HG02981 (cell line): Measurements from ENCODE around the gene DCUN1D1.

Experiments used
- ATAC-seq: cut with Tn5 transposase; IDR thresholded peaks from one replicate; pipeline ENCODE4 v1.9.1; 2021; ENCODE audit warnings: mild to moderate bottlenecking, moderate library complexity; ENCODE audit not compliant: unreplicated experiment

DCUN1D1 gene

DNA sequence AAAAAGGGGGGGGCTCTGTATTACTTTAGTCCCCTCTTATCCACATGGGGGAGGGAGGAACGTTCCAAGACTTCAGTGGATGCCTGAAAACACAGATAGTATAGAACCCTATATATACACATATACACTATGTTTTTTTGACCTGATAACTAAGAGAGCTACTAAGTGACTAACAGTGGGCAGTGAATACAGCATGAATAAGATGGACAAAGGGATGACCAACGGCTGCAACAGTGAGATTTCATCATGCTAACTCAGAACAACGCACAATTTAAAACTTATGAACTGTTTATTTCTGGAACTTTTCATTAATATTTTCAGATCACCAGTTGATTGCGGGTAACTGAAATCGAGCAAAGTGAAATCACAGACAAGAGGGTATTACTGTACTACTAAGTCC is 7.3 kb downstream of the DCUN1D1 start:
- ATAC-seq, result no peak

DNA sequence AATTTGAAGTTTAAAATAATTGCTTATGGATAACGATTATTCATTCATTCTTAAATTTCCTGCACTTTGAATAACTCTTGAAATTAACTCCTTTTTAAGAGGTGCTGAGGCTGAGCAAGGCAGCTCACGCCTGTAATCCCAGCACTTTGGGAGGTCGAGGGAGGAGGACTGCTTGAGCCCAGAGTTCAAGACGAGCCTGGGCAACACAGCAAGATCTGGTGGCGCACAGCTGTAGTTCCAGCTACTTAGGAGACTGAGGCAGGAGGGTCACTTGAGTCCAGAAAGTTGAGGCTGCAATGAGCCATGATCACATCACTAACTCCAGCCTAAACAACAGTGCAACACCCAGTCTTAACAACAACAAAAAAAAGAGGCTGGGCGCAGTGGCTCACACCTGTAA is 8.0 kb downstream of the DCUN1D1 start:
- no peak for ATAC-seq

DNA sequence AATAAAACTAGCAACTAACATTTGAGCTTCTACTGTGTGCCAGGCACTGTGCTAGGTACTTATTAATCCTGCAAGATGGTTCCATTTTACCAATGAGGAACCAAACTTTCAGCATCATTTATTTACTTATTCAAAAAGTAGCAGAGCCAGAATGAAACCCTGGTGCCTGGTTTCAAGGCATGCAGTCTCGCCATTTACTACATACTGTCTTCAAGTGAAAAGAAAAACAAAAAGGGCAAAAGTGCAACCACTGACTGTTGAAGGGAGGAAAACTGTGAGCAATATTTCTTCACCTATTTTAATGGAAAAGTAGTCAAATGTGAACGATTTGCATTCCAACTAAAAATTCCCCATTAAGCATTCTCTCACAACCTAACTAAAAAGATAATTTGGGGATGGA is 8.7 kb downstream of the DCUN1D1 start:
- ATAC-seq, result no peak

DNA sequence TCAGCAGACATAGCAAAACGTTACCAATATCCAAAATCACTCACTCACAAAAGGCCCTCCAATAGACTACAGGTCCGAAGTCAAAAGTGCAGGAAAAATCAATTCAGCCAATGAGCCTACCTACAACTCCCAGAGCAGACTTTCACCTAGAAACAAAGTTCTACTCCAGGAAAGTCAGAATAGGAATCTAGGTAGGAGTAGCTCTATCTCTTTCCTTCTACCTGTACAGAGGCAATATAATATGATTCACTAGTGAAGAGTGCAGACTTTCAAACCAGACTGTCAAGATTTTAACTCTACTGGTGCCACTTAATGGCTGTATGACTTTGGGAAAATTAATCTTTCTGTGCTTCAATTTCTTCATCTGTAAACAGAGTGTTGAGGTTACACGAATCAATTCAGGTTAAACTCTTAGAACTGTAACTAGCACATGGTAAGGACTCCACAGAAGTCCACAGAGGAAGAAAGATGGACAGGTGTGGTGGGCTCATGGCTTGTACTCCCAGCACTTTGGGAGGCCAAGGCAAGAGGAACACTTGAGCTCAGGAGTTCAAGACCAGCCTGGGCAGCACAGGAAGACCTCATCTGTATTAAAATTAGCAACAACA is 9.4 kb downstream of the DCUN1D1 start:
- ATAC-seq, result no peak

DNA sequence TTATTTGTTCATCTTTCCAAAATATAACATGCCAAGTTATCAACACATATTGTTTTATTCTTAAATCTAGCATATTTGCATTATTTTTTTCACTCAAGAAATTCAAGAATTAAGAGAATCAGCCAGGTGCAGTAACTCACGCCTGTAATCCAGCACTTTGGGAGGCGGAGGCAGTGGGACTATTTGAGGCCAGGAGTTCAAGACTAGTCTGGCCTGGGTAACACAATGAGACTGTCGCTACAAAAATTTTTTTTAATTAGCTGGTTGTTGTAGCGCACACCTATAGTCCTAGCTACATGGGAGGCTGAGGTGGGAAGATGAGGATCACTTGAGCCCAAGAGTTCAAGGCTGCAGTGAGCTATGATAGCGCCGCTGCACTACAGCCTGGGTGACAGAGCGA is 10.5 kb downstream of the DCUN1D1 start:
- no peak for ATAC-seq

DNA sequence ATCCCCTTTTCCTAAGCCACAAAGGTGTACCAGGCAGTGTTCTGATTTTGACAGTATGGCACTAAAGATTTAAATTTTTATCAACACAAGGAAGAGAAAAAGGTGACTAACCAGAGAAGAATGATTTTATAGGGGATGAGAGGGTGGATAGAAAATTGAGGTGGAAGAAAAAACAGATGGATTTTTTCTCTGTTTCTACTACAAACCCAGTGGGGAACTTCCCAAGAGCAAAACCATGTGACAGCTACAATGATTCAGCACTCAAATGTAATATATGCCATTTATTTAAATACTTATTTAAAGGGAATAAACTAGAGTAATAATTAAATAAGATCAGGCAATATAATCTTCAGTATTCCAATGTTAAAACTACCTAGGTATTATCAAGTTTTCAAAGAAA is 11.1 kb downstream of the DCUN1D1 start:
- no peak for ATAC-seq

DNA sequence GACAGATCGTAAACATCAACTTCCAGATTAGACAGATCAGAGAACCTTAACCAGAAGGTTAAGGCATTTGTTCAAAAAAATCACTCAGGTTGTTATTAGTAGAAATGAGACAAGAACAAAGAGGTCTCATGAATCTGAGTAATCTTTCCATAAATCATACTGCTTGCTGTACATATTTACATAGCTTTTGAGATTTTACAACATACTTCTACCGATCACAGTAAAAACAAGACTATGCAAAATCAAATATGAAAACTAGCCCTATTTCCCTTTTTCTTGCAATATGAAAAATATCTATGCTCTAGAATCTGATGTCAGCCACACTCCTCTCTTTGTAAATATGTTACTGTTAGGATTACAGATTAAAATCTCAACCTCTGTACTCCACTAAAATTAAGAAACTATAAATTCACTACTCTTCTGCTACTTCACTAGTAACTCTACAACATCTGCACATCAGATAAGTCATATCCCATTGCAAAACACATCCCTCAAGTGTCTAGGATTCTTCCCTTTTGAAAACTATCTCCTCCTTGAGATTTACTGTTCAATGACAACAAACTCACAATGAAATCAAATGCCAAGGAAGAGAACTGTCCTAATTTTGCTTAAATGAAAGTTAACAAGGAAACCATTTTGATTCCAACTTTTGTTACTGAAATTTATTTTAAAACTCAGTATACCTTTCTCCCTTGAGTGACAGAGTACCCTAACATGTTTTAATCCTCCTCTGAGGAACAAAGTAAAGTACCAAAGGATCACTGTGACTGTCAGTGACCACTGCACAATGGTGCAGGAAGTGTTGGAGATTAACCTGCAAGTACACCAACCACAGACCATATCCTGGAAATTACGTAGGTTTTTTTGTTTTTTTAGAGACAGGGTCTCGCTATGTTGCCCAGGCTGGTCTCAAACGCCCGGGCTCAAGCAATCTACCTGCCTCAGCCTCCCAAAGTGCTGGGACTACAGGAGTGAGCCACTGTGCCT is 12.8 kb downstream of the DCUN1D1 start:
- ATAC-seq, result peak; percentile 55

DNA sequence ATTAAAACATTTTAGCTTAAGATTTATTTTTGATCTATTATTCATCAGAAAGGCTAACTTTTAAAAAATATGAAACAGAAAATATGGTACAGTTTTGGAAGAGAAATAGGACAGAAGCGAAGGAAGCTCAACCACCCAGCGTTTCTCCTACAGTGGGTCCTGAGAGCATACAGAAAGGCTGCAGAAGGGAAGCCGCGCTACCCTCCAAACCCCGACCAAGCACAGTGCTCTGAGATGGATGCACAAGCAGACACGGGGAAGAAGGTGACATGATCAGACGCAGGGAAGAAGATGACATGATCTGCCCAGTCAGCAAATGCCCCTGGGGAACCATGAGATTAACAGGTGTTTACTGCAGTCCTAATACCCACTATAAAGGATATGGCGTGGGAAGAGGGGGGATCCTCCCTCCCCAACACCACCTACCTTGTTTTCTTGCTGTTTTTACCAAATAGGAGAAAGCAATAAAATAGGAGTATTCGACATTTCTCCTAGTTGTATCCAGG is 14.4 kb downstream of the DCUN1D1 start:
- no peak for ATAC-seq

DNA sequence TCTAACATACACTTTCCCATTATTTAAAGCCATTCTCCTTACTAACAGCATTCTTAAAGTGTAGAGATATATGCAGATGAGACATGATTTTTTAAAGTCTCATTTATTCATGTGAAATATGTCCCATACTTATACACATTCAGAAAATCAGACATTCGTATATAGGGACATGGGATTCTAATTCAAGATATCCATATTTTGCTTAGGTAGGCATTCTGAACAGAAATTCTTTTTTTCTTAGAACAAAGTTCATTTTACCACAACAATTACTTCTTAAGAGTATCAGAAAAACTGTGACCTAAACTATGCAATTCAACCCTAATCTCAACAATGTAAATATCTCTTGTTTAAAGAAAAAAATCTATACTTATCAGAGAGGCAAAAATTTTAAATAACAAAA is 16.2 kb downstream of the DCUN1D1 start:
- no peak for ATAC-seq

DNA sequence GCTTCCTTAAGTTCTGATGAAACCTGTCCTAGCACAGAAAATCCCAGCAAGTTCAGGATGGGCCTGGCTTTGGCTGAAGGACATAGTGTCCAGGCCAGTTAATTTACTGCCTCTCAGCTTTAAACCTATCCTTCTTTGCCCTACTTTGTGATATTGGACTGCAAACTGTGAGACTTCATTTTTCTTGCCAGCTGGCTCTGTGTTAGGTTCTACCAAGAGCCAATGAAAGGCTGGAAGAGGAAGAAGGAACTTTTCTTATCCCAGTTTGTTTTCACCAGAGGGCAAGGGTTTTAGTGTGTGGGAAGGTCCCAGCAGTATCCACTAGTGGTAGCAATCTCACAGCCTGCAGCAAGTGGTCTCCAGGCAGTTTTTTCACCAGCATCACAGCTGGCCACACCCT is 18.2 kb downstream of the DCUN1D1 start:
- ATAC-seq, result no peak

DNA sequence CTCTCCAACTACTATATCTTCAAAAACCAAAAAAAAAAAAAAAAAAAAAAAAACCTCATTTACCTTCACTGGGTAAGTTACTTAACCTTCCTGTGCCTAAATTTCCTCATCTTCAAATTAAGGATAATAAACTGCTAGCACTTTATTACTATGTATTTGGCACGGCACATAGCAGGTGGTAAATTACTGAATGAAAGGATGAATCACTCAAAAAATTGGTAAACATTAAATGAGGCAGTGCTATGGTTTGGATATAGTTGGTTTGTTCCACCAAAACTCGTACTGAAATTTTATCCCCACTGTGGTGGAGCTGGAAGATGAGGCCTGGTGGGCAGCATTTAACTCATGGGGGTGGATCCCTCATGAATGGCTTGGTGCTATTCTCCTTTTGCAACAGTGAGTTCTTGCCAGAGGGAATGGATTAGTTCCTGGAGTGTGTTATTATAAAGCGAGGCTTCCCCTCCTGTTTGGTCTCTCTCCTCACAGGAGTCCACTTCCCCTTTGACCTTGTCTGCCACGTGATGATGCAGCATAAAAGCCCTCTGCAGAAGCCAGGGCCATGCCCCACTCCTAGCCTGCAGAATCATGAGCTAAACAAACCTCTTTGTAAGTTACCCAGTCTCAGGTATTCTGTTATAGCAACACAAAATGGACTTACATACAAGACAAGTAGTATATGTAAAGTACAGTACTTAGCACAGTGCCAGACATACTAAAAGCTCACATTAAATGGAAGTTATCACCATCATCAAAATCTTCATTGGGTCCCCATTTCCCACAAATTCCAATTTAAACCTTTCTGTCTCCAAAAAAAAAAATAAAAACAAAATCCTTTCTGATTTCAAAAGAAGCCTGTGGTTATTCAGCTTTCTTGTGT is 20.6 kb downstream of the DCUN1D1 start:
- no peak for ATAC-seq

DNA sequence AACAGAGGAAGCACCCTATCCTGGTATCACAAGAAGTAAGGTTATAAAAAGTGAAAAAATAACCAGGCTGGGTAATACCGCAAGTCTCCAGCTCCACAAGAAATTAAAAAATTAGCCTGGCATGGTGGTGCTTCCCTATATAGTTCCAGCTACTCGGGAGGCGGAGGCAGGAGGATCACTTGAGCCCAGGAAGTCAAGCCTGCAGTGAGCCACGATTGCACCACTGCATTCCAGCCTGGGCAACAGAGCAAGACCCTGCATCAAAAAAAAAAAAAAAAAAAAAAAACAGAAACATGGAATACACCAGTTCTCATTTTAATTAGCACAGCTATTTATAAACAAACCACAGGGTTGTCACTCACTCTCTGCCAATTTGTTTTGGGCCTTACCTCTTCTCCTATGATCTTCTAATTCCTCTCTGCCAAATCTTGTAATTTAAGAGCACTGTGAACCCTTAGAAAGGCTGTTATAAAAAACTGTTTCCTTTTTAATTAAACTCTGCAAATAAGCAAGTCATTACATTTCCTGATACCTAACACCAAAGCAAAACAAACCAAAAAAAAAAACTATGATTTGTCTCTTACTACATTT is 22.6 kb downstream of the DCUN1D1 start:
- no peak for ATAC-seq

DNA sequence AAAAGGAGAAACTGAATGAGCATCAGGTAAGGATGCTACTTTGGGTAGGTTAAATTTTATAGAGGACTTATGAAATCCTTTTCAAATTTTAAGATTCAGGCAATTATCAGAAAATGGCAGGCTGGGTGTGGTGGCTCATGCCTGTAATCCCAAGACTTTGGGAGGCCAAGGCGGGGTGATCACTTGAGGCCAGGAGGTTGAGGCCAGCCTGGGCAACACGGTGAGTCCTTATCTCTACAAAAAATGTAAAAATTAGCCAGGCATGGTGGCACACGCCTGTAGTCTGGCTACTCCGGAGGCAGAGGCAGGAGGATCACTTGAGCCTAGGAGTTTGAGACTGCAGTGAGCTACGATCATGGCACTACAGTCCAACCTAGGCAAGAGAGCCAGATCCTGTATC is 23.1 kb downstream of the DCUN1D1 start:
- ATAC-seq, result no peak

DNA sequence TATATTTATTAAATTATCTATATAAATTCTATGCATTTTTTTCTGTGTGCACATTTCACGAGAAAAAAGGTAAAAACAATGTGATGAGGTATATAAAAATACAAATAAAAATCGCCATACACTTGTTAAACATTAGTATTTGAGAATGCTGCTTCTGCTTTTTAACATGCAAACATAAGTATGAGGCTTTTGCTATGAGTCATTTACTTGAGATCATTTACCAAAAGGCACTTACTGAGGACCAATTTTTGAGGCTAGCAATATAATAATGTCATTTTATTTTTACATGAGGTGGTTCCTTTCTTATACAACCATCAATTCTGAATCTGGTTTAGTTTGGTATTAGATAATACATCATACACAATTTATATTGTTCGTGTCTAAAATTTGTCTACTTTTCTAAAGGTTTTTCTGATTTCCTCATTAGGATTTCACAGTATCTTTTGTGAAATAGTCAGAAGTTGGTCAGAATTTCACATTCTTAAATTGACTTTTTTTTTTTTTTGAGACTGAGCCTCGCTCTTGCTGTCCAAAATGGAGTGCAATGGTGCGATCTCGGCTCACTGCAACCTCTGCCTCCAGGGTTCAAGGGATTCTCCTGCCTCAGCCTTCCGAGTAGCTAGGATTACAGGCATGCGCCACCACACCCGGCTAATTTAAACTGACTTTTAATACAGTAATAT is 25.6 kb downstream of the DCUN1D1 start:
- peak; percentile 99 for ATAC-seq

DNA sequence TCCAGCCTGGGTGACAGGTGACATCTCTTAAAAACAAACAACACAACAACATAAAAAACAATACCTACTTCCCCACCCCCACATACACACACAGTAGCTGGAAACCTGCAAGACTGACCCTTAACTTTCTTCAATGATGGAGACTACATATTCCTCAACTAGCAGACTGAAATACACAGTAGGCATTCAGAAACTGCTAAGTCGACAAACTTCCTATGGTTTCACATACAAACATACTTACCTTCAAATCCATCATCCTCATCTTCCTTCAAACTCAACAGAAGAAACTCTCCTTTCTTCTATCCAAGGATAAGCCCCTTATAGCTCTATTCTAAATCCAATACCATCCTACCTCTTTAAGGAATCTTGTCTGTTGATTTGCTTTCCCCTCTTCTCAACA is 30.6 kb downstream of the DCUN1D1 start:
- ATAC-seq, result no peak

DNA sequence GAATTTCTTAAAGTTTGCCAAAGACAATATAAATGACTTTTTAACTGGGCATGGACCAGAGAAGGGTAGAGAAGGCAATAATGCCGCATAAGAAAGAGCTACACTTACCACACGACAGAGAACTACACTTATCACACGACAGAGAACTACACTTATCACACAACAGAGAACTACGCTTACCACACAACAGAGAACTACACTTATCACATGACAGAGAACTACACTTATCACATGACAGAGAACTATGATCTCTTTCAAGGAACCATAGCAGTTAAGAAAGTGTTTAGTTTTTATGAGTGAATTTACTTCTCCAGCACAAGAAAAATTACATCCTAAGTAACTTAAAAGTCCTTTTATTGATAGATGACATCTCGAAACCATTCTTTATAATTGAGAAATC is 32.0 kb downstream of the DCUN1D1 start:
- ATAC-seq, result peak; percentile 25

DNA sequence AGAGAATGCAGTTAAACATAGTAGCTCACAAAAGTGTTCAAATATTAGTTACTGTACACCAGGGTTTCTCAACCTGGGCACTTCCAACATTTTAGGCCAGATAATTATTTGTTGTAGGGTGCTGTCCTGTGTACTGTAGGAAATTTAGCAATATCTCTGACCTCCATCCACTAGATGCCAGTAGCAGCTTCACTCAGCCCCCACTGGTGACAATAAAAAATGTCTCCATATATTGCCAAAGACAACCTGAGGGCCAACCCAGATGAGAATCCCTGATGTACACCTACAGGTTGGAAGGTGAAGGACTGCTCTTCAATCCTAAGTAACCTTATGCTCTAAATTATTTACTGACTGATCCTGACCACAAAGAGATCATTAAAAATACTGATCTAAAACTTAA is 32.5 kb downstream of the DCUN1D1 start:
- peak; percentile 86 for ATAC-seq

DNA sequence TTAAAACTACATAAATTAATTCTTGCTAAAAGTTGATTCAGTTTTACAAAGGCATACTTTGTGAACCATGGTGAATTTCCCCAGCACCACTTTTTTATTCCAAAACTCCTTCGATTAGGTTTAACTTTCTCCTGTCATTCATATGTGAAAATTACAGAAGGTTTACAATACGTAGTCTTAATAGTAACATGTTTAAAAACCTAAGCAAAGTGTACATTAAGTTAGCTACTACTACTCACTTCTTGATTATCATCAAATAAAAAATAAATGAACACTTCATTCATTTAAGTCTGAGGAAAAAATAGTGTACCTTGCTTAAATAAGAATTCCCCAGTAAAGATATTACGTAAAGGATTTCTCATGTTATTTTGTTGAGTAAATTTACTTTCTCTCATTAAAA is 38.6 kb downstream of the DCUN1D1 start:
- ATAC-seq, result no peak

DNA sequence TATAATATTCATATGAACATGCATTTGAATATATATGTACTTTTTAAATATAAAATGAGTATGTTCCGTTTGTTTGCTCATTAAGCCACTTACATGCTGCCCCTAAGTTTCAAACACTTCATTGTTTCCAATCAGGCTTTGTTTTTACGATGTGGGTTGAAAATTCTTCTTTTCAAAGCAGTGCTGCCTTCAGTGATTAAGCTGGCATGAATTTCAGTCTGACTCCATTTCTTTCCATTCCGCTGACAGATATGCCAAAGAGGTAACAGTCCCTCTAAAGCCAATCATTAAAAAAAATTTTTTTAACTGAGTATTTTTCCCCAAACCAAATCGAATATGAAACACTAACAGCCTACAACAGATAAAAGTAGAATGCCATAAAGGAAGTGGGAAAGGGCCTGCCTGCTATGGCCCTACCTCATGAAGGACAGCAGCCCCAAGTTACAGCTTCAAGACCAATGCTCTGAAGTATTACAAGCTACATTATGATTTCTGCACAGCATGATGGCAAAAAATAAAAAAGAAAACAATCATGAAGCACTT is 40.0 kb downstream of the DCUN1D1 start:
- ATAC-seq, result no peak
